AG08396 (cell line): Measurements from ENCODE around the gene DISP2.

Experiments used
- DNase-seq: peaks from one replicate; pipeline ENCODE4 v3.0.0; 2012; ENCODE audit warnings: low spot score, mixed read lengths

DISP2 gene

GRCh38 chr15:40357723-40358470 lies at the start of gene DISP2:
Gene DISP2, plus strand, starts transcription at chr15:40358219. Its CDS starts 103 bp downstream, at chr15:40358322.
- DNase-seq = peak; percentile 99

- no peak for DNase-seq
These were observed 48.6 kb upstream of the DISP2 start for GRCh38 chr15:40309344-40309862.

- DNase-seq = peak; percentile 61
These were observed 47.7 kb upstream of the DISP2 start for GRCh38 chr15:40310001-40310959.

GRCh38 chr15:40310993-40311392 lies 47.0 kb upstream of the DISP2 start:
- DNase-seq = no peak

GRCh38 chr15:40312370-40313158 lies 45.5 kb upstream of the DISP2 start:
- DNase-seq = no peak

GRCh38 chr15:40313531-40314398 lies 44.3 kb upstream of the DISP2 start:
- no peak for DNase-seq

- peak; percentile 72 for DNase-seq
These were observed 43.2 kb upstream of the DISP2 start for GRCh38 chr15:40314723-40315276.

- no peak for DNase-seq
These were observed 41.1 kb upstream of the DISP2 start for GRCh38 chr15:40316931-40317330.

- no peak for DNase-seq
These were observed 40.4 kb upstream of the DISP2 start for GRCh38 chr15:40317580-40317979.

- DNase-seq = no peak
These were observed 37.6 kb upstream of the DISP2 start for GRCh38 chr15:40320409-40320808.

GRCh38 chr15:40320931-40321371 lies 37.1 kb upstream of the DISP2 start:
- DNase-seq = peak; percentile 78

- DNase-seq = no peak
These were observed 35.3 kb upstream of the DISP2 start for GRCh38 chr15:40322531-40323238.

- peak; percentile 95 for DNase-seq
These were observed 34.6 kb upstream of the DISP2 start, which contains the start of gene INAFM2 for GRCh38 chr15:40323239-40323952. Gene INAFM2, plus strand, starts transcription at chr15:40323692. Its CDS starts 364 bp downstream, at chr15:40324056.

- DNase-seq = no peak
These were observed 33.8 kb upstream of the DISP2 start for GRCh38 chr15:40323953-40324937.

GRCh38 chr15:40325188-40325587 lies 32.8 kb upstream of the DISP2 start:
- no peak for DNase-seq

GRCh38 chr15:40325700-40326099 lies 32.3 kb upstream of the DISP2 start:
- DNase-seq = no peak

GRCh38 chr15:40327457-40327856 lies 30.6 kb upstream of the DISP2 start:
- no peak for DNase-seq

- no peak for DNase-seq
These were observed 29.8 kb upstream of the DISP2 start for GRCh38 chr15:40328176-40328575.
